HG03280 (cell line): Measurements from ENCODE around the gene PRCD.
A peak's percentile ranks its signal among the peaks of the same experiment; 100 is the strongest.

Source experiments
- ATAC-seq: cut with Tn5 transposase; IDR thresholded peaks from one replicate; pipeline ENCODE4 v1.9.1; 2021; ENCODE audit warnings: mild to moderate bottlenecking, moderate library complexity; ENCODE audit not compliant: unreplicated experiment

The PRCD gene, protein sequence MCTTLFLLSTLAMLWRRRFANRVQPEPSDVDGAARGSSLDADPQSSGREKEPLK

DNA sequence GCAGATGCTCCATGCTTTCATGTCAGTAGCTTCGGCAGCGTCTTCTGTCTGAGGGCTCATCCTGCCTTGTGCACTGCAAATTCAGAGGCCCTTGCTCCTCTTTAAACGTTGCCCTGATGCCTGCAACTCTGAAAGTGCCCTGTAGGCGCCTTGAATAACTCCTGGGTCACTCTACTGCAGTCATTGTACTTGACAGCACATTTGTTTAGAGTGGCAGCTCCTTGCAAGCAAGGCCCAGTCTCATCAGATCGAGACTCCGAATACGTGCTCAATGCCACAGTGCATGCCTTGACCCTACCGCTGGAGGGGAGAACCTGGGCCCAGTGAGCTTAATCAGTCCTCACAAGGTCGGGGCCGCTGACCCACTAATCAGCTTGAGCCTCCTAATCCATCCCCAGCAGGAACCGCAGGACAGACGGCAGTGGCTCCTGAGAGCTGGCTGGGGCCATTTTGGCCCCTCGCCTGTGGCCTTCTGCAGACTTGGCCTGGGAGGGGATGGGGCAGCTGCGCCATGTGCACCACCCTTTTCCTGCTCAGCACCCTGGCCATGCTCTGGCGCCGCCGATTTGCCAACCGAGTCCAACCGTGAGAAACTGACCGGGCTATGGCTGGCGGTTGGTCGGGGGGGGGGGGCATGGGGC lies at the start of gene PRCD:
TSS of gene PRCD (plus strand) at position 414 of the 641 bp plus-strand sequence. CDS start at position 512, 98 bp downstream.
- ATAC-seq: no peak

DNA sequence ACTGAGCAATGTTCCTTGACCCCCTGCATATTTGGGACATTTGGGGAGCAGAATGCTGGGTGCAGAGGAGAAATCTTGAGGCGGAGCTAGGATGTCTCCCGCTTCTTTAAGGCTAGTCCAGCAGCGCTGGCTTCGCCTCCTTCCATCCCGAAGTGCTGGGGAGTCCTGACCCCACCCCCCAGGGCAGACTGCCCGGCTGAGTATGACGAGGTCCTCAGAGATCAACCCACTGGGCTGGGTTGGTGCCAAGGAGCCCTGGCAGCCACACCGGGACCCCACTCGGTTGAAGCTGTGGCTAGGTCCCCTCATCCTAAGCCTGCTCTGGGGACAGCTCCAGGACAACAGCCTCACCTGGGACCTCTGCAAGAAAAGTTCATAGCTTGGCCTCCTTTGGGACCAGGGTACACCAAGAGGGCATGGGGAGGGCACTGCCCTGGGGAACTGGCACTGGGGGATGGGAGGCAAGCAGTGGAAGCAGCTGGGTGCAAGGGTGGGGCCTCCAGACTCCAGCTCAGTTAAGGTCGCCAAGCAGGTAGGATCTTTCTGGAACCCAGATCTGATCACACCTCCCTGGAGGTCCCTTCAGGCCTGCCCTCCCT lies 49.6 kb upstream of the PRCD start:
- ATAC-seq: no peak

GRCh38 chr17:76491271-76492122 lies 48.3 kb upstream of the PRCD start:
- ATAC-seq: no peak

DNA sequence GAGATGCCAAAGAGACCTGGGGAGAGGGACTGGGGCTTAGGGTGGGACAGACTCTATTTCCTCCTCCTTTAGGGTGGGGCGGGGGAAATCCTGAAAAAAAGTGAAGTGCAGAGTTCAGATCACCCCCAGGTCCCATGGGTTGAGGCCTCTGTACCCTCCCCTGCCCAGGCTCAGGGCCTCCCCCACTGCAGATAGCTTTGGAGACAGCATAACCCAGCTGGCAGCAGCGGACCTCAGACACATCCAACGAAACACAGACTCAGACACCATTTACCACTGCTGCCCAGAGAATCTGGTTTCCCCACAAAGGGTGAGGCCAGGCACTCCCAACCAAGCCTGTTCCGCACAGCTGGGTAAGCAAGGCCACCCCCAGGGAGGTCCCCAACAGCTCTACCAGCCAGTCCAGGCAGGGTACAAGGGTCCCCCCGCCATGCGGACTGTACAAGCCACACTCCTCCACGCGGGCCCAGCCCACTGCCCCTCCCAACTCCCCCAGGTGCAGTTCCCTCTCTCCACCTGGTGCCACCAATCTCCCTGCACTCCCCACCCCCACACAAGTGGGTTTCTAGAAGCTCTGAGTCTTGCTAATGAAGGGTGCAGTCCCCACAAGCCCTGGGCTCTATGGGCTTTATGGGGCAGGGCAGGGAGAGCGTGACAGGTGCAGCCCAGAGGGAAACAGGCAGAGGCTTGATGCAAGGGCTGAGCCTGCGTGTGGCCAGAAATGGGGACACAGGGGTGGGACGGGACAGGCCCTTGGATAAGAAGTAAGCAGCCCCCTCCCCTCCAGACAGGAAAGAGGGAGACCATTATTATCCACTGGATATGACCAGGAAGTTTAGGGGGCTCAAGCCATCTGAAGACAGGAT lies 47.5 kb upstream of the PRCD start:
- peak; percentile 38 for ATAC-seq

DNA sequence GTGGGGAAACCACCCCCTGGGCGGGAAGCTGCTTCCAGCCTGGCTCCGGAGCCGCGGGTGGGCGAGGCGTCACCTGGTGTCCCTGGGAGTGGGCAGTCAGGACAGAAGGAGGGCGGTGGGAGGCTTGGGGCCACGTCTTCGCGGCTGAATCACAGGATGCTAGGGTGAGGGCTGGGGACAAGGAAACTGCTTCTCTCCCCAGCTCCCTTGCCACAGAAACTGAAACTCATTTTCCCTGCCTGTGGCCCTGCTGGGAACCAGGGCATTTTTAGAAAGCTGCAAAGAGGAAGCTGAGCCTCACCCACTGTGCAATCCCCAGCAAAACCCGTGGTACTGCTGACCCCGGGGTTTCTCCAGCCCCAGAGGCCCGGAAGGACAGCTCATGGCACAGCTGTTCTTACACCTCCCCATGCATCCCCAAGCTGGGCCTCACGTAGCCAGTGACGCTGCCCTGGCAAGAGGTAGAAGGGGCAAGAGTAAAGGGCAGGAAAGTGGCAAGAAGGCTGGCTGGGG lies 46.8 kb upstream of the PRCD start:
- ATAC-seq: peak; percentile 31

DNA sequence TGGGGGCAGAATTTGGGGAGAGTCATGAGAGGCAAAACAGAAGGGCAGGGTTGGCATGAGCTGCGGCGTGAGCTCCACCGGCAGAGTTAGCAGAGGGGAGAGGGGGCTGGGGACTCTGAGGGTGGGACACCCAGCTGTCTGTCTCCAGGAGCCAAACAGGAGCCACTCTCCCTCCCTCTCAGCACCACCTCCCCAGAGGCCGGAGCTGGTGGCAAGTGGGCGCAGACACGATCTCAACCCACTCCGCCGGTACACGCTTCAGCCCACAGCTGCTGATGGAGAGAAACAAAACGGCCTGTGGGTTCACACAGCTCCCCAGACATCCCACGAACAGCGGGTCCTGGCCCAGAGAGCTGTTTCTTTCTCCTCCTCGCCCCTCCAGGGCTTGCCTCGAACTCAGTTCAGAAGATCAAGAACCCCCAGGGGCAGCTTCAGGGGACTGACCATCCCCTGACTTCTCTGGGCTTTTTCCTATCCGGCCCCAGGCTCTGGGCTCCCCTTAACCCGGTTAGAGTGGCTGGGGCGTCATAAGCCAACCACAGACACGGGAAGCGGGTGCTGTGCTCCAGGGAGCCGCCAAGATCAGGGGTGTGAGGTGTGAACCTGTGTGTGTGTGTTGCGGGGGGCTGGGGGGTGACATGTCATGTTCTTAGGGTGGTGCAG lies 46.2 kb upstream of the PRCD start:
- ATAC-seq: peak; percentile 9

- ATAC-seq: no peak
These were observed 44.0 kb upstream of the PRCD start for GRCh38 chr17:76495663-76496400.

GRCh38 chr17:76496464-76496863 lies 43.4 kb upstream of the PRCD start:
- ATAC-seq: no peak

DNA sequence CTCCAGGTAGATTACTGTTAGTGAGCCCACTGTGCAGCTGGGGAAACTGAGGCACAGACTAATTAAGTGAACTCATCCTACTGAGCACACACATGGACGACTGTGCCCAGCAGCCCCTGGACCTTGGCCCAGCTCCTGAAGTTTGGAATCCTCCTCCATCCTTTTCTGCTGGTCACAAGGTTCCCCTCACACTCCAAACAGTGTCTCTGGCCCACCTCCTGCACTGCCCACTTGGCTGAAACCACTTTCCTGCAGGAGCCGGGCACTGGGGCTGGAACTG lies 42.2 kb upstream of the PRCD start:
- ATAC-seq: no peak

DNA sequence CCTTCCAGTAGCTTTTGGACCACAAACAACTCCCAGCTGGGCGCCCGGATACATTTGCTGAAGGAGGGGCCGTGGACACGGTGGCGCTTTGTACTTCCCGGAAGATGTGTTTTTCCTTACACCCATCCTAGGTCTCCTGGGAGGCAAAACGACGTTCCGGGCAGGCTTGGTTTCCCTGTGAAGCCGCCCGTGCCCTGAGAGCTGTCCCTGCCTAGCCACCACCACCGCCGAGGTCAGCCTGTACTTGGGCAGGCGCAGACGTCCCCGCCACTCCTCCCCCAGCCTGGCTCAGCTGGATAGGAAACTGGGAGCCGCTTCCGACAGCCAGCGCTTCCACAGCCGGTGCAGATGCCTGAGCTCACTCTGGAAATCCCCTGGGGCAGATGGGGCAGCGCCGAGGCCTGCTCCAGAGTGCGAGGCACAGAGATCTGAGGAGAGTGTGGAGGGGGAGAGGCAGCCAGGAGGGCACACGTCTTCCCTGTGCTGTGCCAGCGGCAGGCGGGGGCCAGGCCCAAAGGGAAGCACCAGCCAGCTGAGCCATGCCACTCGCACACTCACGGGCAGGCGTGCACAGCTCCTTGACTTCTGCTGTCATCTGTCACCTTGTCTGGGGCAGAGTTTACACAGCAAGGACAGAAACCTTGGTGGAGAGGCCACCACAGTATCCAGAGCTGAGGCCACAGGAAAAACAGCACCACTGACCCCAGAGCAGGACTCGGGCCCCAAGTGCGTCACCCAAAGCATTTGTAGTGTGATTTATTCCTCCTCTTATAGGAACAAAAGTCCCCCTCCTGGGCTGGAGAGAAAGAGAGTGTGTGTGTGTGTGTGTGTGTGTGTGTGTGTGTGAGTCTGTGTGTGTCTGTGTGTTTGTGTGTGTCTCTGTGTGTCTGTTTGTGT lies 41.6 kb upstream of the PRCD start:
- ATAC-seq: no peak

DNA sequence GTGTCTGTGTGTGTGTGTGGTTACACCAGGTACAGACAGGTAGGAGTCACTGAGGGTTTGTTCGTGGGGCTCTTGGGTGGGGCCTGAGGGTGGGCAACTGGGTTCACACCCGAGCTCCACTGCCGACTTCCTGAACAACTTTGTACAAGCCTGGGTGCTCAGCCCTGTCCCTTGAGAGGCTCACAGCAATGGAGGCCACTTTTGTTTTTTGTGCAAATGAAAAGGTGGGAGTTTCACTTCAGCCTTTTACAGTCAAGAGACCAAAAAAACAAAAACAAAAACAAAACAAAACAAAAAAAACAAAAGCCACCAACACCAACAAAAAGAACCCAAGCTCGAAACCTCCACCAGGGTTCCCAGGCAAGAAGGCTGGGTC lies 41.0 kb upstream of the PRCD start:
- no peak for ATAC-seq

DNA sequence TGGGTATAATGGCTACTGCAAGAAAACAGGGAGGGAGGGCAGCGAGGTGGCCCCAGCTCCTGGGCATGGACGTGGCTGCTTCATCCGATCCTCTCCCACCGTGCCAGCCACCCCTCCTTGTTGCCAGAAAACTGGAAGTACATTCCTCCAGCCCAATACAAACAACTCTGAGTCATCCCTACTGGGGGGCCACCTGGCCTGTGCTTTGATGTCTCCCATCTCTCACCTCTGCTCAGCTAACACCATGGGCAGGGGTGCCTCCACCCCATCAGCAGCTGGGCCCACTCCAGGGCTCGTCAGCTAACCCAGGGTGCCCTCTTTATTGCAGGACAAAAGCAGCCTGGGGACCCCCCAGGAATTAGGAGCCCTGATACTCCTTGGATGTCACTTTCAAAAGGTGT lies 40.6 kb upstream of the PRCD start:
- ATAC-seq: no peak

- ATAC-seq: no peak
These were observed 39.6 kb upstream of the PRCD start for GRCh38 chr17:76500074-76500746.

DNA sequence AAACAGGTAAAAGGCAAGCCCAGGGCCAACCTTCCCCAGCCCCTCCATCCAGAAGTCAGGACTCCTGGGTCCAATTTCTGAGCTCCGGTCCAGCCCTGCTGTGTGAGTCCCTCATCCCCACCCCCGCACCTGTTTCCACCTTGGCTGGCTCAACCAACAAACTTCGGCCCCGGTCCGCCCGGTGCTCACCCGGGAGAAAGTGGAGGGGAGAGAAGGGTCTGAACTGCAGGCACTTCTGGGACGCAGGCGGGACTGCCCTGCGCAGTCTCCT lies 39.2 kb upstream of the PRCD start:
- ATAC-seq: peak; percentile 5

DNA sequence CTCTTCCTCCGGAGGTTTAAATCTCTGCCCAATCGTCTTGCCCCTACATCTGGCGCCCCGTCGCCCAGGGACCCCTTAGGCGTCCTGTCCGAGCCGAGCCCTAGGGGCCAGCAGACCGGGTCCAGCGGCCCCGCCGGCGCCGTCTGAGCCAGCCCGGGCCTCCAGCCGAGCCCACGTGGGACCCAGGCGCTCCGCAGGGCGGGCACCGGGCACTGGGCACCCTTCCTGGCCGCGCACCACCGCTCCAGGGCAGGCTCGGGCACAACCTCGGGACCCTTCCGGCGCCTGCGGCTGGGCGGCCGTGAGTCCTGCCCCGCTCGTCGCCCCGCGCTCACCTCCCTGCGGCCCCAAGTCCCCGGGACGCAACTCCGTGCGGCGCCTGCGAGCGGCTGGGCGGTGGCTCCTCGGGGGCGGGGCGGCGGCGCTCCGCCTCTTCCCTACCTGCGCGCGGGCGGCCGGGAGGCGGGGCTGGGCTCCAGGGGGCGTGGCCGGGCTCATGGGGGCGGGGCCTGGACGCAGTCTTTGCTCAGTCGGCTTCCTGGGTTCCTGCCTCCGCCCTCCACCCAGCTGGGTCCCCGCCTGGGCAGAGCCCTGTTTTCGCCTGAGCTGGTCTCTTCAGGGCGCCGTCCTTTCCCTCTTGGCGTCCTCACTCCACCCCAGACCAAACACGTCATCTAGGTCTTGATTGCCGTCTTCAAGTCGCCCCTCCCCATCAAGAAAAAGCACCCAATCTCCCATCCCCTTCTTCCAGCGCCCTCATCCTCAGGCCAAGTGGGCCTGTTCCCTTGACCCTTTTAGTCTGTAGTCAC lies 38.6 kb upstream of the PRCD start, which contains the start of gene RHBDF2:
TSS of gene RHBDF2 (minus strand) at position 406 of the 809 bp plus-strand sequence. CDS start 19,899 bp downstream, outside the sequence.
- peak; percentile 77 for ATAC-seq

- no peak for ATAC-seq
These were observed 38.0 kb upstream of the PRCD start for GRCh38 chr17:76501827-76502307.
